K562 (cell line): ENCODE measurements around the gene RHEX. TPM values are rescaled to one million over a fixed set of nuclear protein-coding genes. Genes with fewer than 3 reads are reported as not detected.
A peak's percentile ranks its signal among the peaks of the same experiment; 100 is the strongest.

Experiments used
- ATAC-seq: fragments of 200-7000 bp; cut with Tn5 transposase; 3 replicates; pipeline ENCODE4 v1.9.1; 2020; ENCODE audit warnings: moderate library complexity
- BruUV-seq: library from RNA; stranded (reverse); fragments of 400-500 nt; replicated peaks from 2 replicates; lab custom pipeline; 2021; lab: Mats Ljungman, UMichigan
- CTCF ChIA-PET: fragments of 300-600 bp; formaldehyde crosslinking; extraction: SDS; loops from one replicate; lab custom pipeline; 2021; ENCODE audit warnings: low intra/inter-chr PET ratio; lab: Yijun Ruan, JAX
- POLR2A ChIA-PET: fragments of 300-600, 350-650 bp; sonication (Branson Sonifier 250); formaldehyde crosslinking; extraction: SDS; loops from one replicate; lab custom pipeline; 2021; ENCODE audit warnings: antibody characterized with exemption, inconsistent platforms; lab: Yijun Ruan, JAX
- DNase-seq, 4 experiments: peaks; one replicate each; pipeline versions ENCODE4 v3.0.0 to v3.0.0-alpha.2; 2011 to 2018; ENCODE audit warnings: low spot score in 3 of 4, mixed read lengths in 3 of 4; ENCODE audit errors: extremely low read depth in 1 of 4
- FAIRE-seq: peaks from 2 replicates; lab custom pipeline; 2011; peaks lifted over from hg19 to GRCh38; lab: Jason Lieb, UNC
- H2AFZ ChIP-seq: 2 replicates; pipeline ENCODE4 v1.6.0; 2011; ENCODE audit warnings: low read depth, low read length, control low read depth, inconsistent platforms
- H3K27ac ChIP-seq: fragments of 200-600 bp; 3 replicates; pipeline ENCODE4 v1.8.0; 2011; ENCODE audit warnings: low read depth, mild to moderate bottlenecking, control low read depth, inconsistent platforms, low read length, moderate library complexity, mixed read lengths; ENCODE audit errors: extremely low read depth
- H3K27me3 ChIP-seq, 2 experiments: fragments of 300-600 bp in 1 of 2; 2 replicates in 1 of 2; 3 replicates in 1 of 2; pipeline versions ENCODE4 v1.6.0 to v1.8.0; 2011; ENCODE audit warnings: inconsistent platforms in 2 of 2, low read length in 2 of 2, mild to moderate bottlenecking in 1 of 2, mixed read lengths in 1 of 2, moderate library complexity in 1 of 2; ENCODE audit not compliant: control insufficient read depth in 2 of 2, insufficient read depth in 2 of 2
- H3K36me3 ChIP-seq: fragments of 300-600 bp; 3 replicates; pipeline ENCODE4 v1.8.0; 2011; ENCODE audit warnings: mild to moderate bottlenecking, low read length, inconsistent platforms; ENCODE audit not compliant: control insufficient read depth, insufficient read depth
- H3K4me1 ChIP-seq, 2 experiments: fragments of 200-600 bp in 1 of 2; replicated peaks in 1 of 2; 2 replicates in 1 of 2; 3 replicates in 1 of 2; pipeline versions ENCODE4 v1.5.1 to v1.8.0; 2011; ENCODE audit warnings: inconsistent platforms in 2 of 2, low read length in 2 of 2, mild to moderate bottlenecking in 1 of 2, mixed read lengths in 1 of 2, moderate library complexity in 1 of 2; ENCODE audit not compliant: control insufficient read depth in 2 of 2, insufficient read depth in 2 of 2
- H3K4me2 ChIP-seq: 2 replicates; pipeline ENCODE4 v1.6.1; 2011; ENCODE audit warnings: low read length, control low read depth, inconsistent platforms, mixed read lengths; ENCODE audit not compliant: insufficient read depth
- H3K4me3 ChIP-seq: fragments of 200-600 bp; sonication (generic), shearing (Covaris generic); 2 replicates; pipeline ENCODE4 v1.5.1; 2016; ENCODE audit warnings: control low read depth, inconsistent platforms
- H3K79me2 ChIP-seq: fragments of 200-600 bp; 3 replicates; pipeline ENCODE4 v1.8.0; 2011; ENCODE audit warnings: low read length, inconsistent platforms; ENCODE audit not compliant: control insufficient read depth, insufficient read depth
- H3K9ac ChIP-seq, 2 experiments: 2 replicates each; pipeline versions ENCODE4 v1.6.0 to v1.6.1; 2011; ENCODE audit warnings: low read depth in 2 of 2, low read length in 2 of 2, control low read depth in 1 of 2, inconsistent platforms in 1 of 2, mild to moderate bottlenecking in 1 of 2, mixed read lengths in 1 of 2; ENCODE audit not compliant: insufficient read depth in 1 of 2
- H3K9me1 ChIP-seq: one replicate; pipeline ENCODE4 v1.6.0; 2011; ENCODE audit warnings: inconsistent platforms, mild to moderate bottlenecking, low read length, moderate library complexity; ENCODE audit not compliant: control insufficient read depth, insufficient read depth
- H3K9me3 ChIP-seq: replicated peaks from 2 replicates; pipeline ENCODE4 v1.5.1; 2011; ENCODE audit warnings: low read depth, low read length, inconsistent platforms; ENCODE audit not compliant: control insufficient read depth, insufficient read depth
- H4K20me1 ChIP-seq: replicated peaks from 2 replicates; pipeline ENCODE4 v1.6.1; 2011; ENCODE audit warnings: low read length, inconsistent platforms, mixed read lengths; ENCODE audit not compliant: control insufficient read depth, insufficient read depth
- ATF3 ChIP-seq, 2 experiments: fragments of 450-650 bp in 1 of 2; sonication (generic) in 1 of 2; formaldehyde crosslinking in 1 of 2; IDR thresholded peaks in 1 of 2; conservative IDR thresholded peaks in 1 of 2; 2 replicates each; pipeline versions ENCODE4 v1.6.1 to v1.8.1; 2016 to 2023; ENCODE audit warnings: mild to moderate bottlenecking in 2 of 2, moderate library complexity in 2 of 2, inconsistent platforms in 1 of 2, missing genetic modification reagents in 1 of 2
- CBX3 ChIP-seq, 2 experiments: IDR thresholded peaks; 1 replicate in 1 of 2; 2 replicates in 1 of 2; pipeline ENCODE4 v1.6.1; 2012; ENCODE audit warnings: inconsistent platforms in 2 of 2, low read length in 2 of 2, borderline replicate concordance in 1 of 2, control low read depth in 1 of 2
- CREBBP ChIP-seq: IDR thresholded peaks from one replicate; pipeline ENCODE4 v1.6.1; 2012; ENCODE audit warnings: low read depth, mild to moderate bottlenecking, control low read depth, inconsistent platforms, low read length
- E2F4 ChIP-seq: sonication (generic); formaldehyde crosslinking; IDR thresholded peaks from 2 replicates; pipeline ENCODE4 v1.8.0; 2022; ENCODE audit warnings: mild to moderate bottlenecking, low read depth, missing genetic modification reagents
- E2F5 ChIP-seq: sonication (generic); formaldehyde crosslinking; IDR thresholded peaks from 2 replicates; pipeline ENCODE4 v1.8.0; 2022; ENCODE audit warnings: mild to moderate bottlenecking, missing genetic modification reagents
- EGR1 ChIP-seq: fragments of 450-650 bp; conservative IDR thresholded peaks from 2 replicates; pipeline ENCODE4 v1.6.1; 2017; ENCODE audit warnings: mild to moderate bottlenecking
- GATAD2B ChIP-seq: fragments of 450-650 bp; IDR thresholded peaks from 2 replicates; pipeline ENCODE4 v1.6.1; 2017; ENCODE audit warnings: mild to moderate bottlenecking, borderline replicate concordance
- MCM7 ChIP-seq, 2 experiments: fragments of 450-650 bp; IDR thresholded peaks; 2 replicates each; pipeline ENCODE4 v1.6.1; 2016 to 2018
- NCOR1 ChIP-seq: fragments of 450-650 bp; IDR thresholded peaks from 2 replicates; pipeline ENCODE4 v1.6.1; 2016; ENCODE audit warnings: mild to moderate bottlenecking, moderate library complexity
- RCOR1 ChIP-seq, 2 experiments: IDR thresholded peaks; 2 replicates each; pipeline ENCODE4 v1.6.1; 2012; ENCODE audit warnings: low read depth in 2 of 2, low read length in 2 of 2, borderline replicate concordance in 1 of 2, improper control_type of control experiment in 1 of 2
- RFX1 ChIP-seq: fragments of 450-650 bp; IDR thresholded peaks from 2 replicates; pipeline ENCODE4 v1.6.1; 2016; ENCODE audit warnings: mild to moderate bottlenecking, moderate library complexity
- STAT5A ChIP-seq: IDR thresholded peaks from 2 replicates; pipeline ENCODE4 v1.6.1; 2012; ENCODE audit warnings: low read length, inconsistent platforms, borderline replicate concordance
- ZNF224 ChIP-seq: sonication (generic); formaldehyde crosslinking; IDR thresholded peaks from 2 replicates; pipeline ENCODE4 v1.8.0; 2022; ENCODE audit warnings: mild to moderate bottlenecking, missing genetic modification reagents
- WGBS: fragments of 100-300 bp; shearing (Covaris generic); methylation state at CpG from one replicate; pipeline ENCODE4 v1.1.6; 2016; ENCODE audit warnings: low coverage, mixed read lengths; ENCODE audit not compliant: insufficient coverage; ENCODE audit errors: missing lambda C conversion rate; 5-methylcytosine and 5-hydroxymethylcytosine counted together
- in situ Hi-C: fragments of 300-500 bp; cut with MboI; formaldehyde crosslinking; loops from 4 replicates; pipeline ENCODE4 v1.15.0; 2018; ENCODE audit warnings: inconsistent platforms, mixed read lengths
- intact Hi-C: fragments of 100-400 bp; cut with micrococcal nuclease; formaldehyde crosslinking; loops from 2 replicates; pipeline ENCODE4 v1.14.2; 2022
- polyA plus RNA-seq, 8 experiments: library from polyadenylated mRNA; depleted of rRNA in 4 of 8; stranded (reverse) in 5 of 8; unstranded in 3 of 8; fragments of >200 nt; fragmentation: Nextera tagmentation in 2 of 8; fragmentation: Illumina TruSeq in 1 of 8; extraction: Ambion mirVana in 2 of 8; extraction: Trizol in 1 of 8; gene quantifications; 2 replicates each; pipeline versions ENCODE4 v1.2.1 to v1.2.3, GENCODE V29; 2011 to 2014; ENCODE audit warnings: inconsistent platforms in 1 of 8, missing spikeins in 1 of 8
- total RNA-seq, 7 experiments: library from RNA; depleted of rRNA in 6 of 7; stranded (reverse); fragments of >200 nt in 6 of 7; fragmentation: Illumina TruSeq in 2 of 7; extraction: Trizol in 2 of 7; gene quantifications; 2 replicates each; pipeline versions ENCODE4 v1.2.1 to v1.2.3, GENCODE V29; 2011 to 2021; ENCODE audit warnings: low replicate concordance in 1 of 7

Gene RHEX
- total and polyA plus RNA-seq, 9 of the 15 experiments (the other 6 are each of a cell fraction or from before 2014, with no cell fraction given), result not detected

- Histone ChIP-seq H3K36me3 (no peaks in the 10 kb centered on the region), H3K9me3 (no peaks in the 10 kb centered on the region), H3K4me3 (no peak overlapping the region), H3K27ac (no peak overlapping the region), H3K27me3 (peaks cover 49 to 53% of the 10 kb centered on the region in 2 experiments), H3K79me2 (no peaks in the 10 kb centered on the region), H2AFZ (no peak overlapping the region), H3K4me2 (no peak overlapping the region), H4K20me1 (no peaks in the 10 kb centered on the region), H3K4me1 (no peaks in the 10 kb centered on the region), H3K9ac (no peak overlapping the region), H3K9me1 (no peaks in the 10 kb centered on the region)
- BruUV-seq, result no TSS peak
- no peak for TF ChIP-seq RFX1
- TF ChIP-seq ZNF224 (CRISPR knock-in tag), result no peak
- no peak for TF ChIP-seq CBX3 (IDR thresholded peaks at IDR 0.05; ENCODE audit: borderline replicate concordance in 1 of 2, low read length in 2 of 2)
- TF ChIP-seq EGR1, result peak; percentile 51
- CTCF ChIA-PET, result no interaction called here
- POLR2A ChIA-PET, result no interaction called here
- in situ Hi-C loops (no loop called here), intact Hi-C loops (no loop called here)
- ATAC-seq (no peak), DNase-seq (no peak), FAIRE-seq (no peak)
- 3% methylated on average over 15 of the region's 15 CpGs for WGBS
Observed at GRCh38 chr1:206143537-206144172, 90.7 kb downstream of the RHEX start.

- POLR2A ChIA-PET, result interaction anchor here (0.6 kb wide), 1 partner anchor 213 kb away, joined by 4 read pairs; no protein-coding TSS in a partner anchor
- Histone ChIP-seq H3K27me3 (peaks cover 49 to 55% of the 10 kb centered on the region in 2 experiments), H4K20me1 (no peaks in the 10 kb centered on the region), H2AFZ (no peak overlapping the region), H3K79me2 (no peaks in the 10 kb centered on the region), H3K27ac (no peak overlapping the region), H3K4me2 (no peak overlapping the region), H3K9me1 (no peaks in the 10 kb centered on the region), H3K9ac (no peak overlapping the region), H3K4me1 (no peaks in the 10 kb centered on the region), H3K9me3 (no peaks in the 10 kb centered on the region), H3K36me3 (no peaks in the 10 kb centered on the region), H3K4me3 (no peak overlapping the region)
- FAIRE-seq (no peak), ATAC-seq (no peak), DNase-seq (no peak)
- CTCF ChIA-PET, result no interaction called here
- no TSS peak for BruUV-seq
- in situ Hi-C loops, result no loop called here
- WGBS, result 0% methylated on average over 2 of the region's 2 CpGs
- intact Hi-C loops, result no loop called here
- TF ChIP-seq ATF3 (IDR thresholded peaks at IDR 0.05) (no peak), ATF3 (CRISPR knock-in tag; conservative IDR thresholded peaks at IDR 0.05) (no peak), NCOR1 (no peak), E2F4 (CRISPR knock-in tag) (no peak), CREBBP (no peak), STAT5A (no peak), E2F5 (CRISPR knock-in tag) (no peak), RCOR1 (IDR thresholded peaks at IDR 0.05; ENCODE audit: borderline replicate concordance in 1 of 2, low read depth in 2 of 2, low read length in 2 of 2) (no peak), MCM7 (IDR thresholded peaks at IDR 0.05) (no peak), GATAD2B (no peak)
Observed at GRCh38 chr1:206144605-206145004, 91.6 kb downstream of the RHEX start.
